WI38 (cell line): ENCODE measurements around the gene GRIK4.

ENCODE experiments used
- H3K4me3 ChIP-seq: 2 replicates; pipeline ENCODE4 v1.5.1; 2011; ENCODE audit warnings: low read depth, mild to moderate bottlenecking, control low read depth, low read length
- TF ChIP-seq, protein P1 (sequence below): IDR thresholded peaks from 2 replicates; pipeline ENCODE4 v1.5.1; 2012; ENCODE audit warnings: low read depth, mild to moderate bottlenecking, control low read depth, low read length

The GRIK4 gene

DNA sequence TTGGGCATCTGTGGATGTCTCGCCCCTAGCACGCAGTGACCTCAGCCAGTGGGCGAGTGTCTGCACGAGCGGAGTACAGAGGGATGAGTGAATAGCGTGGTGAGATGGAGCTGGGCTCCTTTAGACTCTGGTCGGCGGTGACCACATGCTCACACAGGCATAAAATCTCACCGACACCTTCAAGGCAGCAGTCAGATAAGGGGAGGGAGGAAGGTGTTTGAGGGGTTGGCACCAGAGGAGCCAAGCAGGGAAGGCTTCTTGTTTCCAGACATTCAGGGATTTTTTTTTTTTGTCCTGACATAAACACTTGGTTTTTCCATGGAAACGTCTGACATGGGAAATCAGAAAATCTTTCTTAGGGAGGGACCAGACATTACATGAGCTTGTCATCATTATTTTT lies 35.8 kb downstream of the GRIK4 start:
- no peak overlapping the region for H3K4me3 ChIP-seq
- TF ChIP-seq, protein P1, sequence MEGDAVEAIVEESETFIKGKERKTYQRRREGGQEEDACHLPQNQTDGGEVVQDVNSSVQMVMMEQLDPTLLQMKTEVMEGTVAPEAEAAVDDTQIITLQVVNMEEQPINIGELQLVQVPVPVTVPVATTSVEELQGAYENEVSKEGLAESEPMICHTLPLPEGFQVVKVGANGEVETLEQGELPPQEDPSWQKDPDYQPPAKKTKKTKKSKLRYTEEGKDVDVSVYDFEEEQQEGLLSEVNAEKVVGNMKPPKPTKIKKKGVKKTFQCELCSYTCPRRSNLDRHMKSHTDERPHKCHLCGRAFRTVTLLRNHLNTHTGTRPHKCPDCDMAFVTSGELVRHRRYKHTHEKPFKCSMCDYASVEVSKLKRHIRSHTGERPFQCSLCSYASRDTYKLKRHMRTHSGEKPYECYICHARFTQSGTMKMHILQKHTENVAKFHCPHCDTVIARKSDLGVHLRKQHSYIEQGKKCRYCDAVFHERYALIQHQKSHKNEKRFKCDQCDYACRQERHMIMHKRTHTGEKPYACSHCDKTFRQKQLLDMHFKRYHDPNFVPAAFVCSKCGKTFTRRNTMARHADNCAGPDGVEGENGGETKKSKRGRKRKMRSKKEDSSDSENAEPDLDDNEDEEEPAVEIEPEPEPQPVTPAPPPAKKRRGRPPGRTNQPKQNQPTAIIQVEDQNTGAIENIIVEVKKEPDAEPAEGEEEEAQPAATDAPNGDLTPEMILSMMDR: no peak

DNA sequence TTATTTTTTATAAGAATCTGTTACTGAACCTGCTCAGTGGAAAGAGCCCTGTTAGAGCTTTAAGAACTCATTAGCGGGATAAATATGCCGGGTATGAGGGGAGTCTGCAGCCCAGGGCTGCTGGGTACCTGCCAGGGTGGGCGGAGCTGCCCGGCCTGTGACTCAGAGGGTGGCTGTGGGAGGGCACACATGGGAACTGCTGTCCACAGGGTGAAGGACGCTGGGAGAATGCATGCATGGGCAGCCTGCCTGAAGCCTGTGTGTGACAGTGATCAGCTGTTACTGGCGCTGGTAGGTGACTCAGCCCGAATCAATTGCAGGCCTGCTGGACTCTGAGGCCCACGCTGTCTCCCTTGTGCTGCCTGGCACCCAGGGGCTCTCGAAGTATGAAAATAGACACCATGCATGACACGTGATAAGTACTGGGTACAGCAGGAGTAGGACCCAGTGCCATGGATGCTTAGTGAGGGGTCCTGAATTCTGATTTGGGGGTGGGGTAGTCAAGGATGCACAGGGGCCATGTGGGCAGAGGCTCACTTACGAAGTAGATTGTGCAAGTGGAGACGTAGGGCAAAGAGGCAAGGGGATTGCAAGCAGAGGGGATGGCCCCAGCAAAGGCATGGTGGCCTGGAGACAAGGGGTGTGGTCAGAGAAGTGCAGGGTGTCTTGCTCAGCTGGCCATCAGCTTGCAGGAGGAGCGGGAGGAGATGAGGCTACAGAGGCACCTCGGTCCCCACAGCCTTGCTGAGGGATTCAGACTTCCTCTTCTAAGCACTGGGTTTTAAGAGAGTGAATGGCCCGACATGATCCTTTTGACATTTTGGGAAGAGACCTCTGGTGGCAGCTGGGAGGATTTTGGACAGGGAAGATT lies 36.5 kb downstream of the GRIK4 start:
- TF ChIP-seq, protein P1: no peak
- H3K4me3 ChIP-seq: no peak overlapping the region

DNA sequence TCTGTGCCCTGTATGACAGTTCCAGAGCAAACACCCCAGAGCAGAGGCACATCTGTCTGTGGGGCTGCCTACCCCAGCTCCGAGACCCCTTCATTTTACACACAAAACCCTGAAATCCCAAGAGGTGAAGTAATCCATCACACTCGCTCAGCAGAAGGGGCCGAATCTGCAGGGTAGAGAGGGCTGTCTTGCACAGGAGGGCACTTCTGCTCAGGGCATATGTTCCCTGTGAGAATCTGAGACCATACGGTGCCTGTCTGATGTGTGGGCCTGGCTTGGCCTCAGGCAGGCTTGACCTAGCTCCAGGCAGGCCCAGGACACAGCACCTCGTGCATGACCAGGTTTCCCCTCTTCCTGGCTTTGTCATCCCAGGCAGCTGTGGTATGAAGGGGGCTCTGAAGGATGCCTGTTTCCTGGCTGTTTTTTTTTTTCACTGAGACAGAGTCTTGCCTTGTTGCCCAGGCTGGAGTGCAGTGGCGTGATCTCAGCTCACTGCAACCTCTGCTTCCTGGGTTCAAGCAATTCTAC lies 37.2 kb downstream of the GRIK4 start:
- TF ChIP-seq, protein P1: no peak
- H3K4me3 ChIP-seq: no peak overlapping the region

DNA sequence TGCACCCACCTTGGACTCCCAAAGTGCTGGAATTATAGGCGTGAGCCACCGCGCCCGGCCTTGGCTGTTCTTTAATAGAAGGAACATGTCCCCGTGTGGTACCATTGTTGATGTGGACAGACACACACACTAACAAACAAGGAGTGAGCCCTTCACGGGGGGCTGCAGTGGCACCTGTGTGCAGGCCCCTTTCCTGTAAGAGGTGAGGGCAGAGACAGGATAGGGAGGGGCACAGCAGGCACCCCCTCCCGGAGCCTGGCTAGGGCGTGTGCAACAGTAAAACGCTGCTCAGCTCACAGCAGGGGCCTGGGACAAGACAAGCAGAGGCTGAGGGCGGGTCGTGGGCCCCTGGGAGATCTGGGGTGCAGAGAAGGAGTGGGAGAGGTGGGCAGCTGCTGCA lies 37.8 kb downstream of the GRIK4 start:
- TF ChIP-seq, protein P1: no peak
- no peak overlapping the region for H3K4me3 ChIP-seq

DNA sequence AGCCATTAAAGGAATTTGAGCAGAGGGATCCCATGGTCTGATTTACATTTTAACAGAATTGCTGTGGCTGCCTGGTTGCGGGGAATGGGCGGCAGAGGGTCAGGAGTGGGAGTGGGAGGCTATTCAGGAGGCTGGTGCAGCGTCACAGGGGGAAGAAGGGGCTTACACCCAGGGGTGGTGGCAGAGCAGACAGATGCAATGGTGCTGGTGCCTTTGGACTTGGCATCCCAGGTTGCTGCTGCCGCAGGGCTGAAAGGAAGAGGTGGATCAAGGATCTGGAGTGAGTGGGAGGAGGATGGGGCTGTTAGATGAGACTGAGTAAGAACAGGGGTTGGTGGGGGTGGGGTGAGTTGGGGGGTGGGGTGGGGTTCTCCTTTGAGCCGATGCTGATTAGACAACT lies 38.5 kb downstream of the GRIK4 start:
- H3K4me3 ChIP-seq: no peak overlapping the region
- TF ChIP-seq, protein P1: no peak

DNA sequence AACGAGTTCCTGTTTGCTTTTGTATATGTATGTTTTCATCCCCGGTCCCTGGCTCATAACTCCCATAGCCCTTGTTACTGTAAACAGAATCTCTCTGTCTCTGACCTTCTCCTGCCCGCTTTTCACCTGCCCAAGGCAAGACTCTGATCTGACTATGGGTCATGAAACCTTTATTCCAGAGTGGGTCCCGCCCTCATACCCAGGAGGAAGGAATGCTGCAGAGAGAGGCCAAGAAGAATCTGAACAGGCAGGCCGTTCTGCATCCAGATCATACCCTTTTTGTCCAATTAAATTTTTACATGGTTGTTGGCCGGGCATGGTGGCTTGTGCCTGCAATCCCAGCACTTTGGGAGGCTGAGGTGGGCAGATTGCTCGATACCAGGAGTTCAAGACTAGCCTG lies 39.6 kb downstream of the GRIK4 start:
- TF ChIP-seq, protein P1: no peak
- H3K4me3 ChIP-seq: no peak overlapping the region

DNA sequence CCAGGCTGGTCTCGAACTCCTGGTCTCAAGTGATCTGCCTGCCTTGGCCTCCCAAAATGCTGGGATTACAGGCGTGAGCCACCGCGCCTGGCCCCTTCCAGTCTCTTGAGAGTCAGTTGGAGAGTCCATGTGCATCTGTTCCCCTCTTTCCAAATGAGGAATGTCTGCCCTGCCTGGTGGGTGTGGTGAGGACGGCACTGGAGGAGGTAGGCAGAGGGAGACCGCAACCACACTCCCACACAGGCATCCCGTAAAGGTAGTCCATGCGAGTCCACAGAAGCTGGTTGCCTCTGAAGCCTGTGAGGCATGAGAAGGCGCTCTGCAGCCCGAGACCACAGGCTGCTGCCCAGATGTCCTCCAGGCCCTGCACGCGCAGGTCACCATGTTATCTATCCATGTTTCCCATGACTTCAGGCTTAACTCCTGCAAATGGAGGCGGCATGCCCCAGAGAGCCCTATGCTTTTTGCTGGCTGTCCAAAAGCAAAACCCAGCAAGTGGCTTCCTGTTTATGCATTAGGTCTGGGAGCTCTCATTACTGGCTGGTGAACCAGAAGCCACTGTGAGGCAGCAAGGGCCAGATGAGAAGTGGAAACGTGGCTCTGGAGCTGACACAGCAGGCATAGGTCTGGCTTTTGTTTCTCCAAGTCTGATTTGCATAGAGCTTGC lies 43.4 kb downstream of the GRIK4 start:
- TF ChIP-seq, protein P1: no peak
- no peak overlapping the region for H3K4me3 ChIP-seq
